Measurements from ENCODE around the gene STK33. TPM values are rescaled to one million over a fixed set of nuclear protein-coding genes. Genes with fewer than 3 reads are reported as not detected.

The STK33 gene
- total RNA-seq, 1 donor from 2014 or later: 11.5 TPM

GRCh38 chr11:8374716-8375115 is 219.3 kb downstream of the STK33 start:
- Histone ChIP-seq H3K36me3 (no peaks in the 10 kb centered on the region), H3K27ac (no peak overlapping the region), H3K9me3 (no peaks in the 10 kb centered on the region), H3K4me1 (no peaks in the 10 kb centered on the region), H3K4me3 (no peak overlapping the region), H3K27me3 (no peaks in the 10 kb centered on the region)
- TF ChIP-seq, protein P1, sequence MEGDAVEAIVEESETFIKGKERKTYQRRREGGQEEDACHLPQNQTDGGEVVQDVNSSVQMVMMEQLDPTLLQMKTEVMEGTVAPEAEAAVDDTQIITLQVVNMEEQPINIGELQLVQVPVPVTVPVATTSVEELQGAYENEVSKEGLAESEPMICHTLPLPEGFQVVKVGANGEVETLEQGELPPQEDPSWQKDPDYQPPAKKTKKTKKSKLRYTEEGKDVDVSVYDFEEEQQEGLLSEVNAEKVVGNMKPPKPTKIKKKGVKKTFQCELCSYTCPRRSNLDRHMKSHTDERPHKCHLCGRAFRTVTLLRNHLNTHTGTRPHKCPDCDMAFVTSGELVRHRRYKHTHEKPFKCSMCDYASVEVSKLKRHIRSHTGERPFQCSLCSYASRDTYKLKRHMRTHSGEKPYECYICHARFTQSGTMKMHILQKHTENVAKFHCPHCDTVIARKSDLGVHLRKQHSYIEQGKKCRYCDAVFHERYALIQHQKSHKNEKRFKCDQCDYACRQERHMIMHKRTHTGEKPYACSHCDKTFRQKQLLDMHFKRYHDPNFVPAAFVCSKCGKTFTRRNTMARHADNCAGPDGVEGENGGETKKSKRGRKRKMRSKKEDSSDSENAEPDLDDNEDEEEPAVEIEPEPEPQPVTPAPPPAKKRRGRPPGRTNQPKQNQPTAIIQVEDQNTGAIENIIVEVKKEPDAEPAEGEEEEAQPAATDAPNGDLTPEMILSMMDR (IDR thresholded peaks at IDR 0.05): no peak
- TF ChIP-seq POLR2A (IDR thresholded peaks at IDR 0.05): no peak
- no peak for TF ChIP-seq POLR2AphosphoS5 (IDR thresholded peaks at IDR 0.05; ENCODE audit: insufficient read depth in 1 of 2, low read depth in 1 of 2)
- intact Hi-C loops (cut with DNase I): no loop called here
- DNase-seq (ENCODE audit: extremely low spot score in 2 of 2): no peak

GRCh38 chr11:8373519-8374432 is 220.3 kb downstream of the STK33 start:
- DNase-seq (ENCODE audit: extremely low spot score in 2 of 2): no peak
- Histone ChIP-seq H3K36me3 (no peaks in the 10 kb centered on the region), H3K9me3 (no peaks in the 10 kb centered on the region), H3K27me3 (no peaks in the 10 kb centered on the region), H3K27ac (no peak overlapping the region), H3K4me3 (no peak overlapping the region), H3K4me1 (no peaks in the 10 kb centered on the region)
- intact Hi-C loops (cut with DNase I): no loop called here
- TF ChIP-seq POLR2AphosphoS5 (IDR thresholded peaks at IDR 0.05; ENCODE audit: insufficient read depth in 1 of 2, low read depth in 1 of 2) (no peak), POLR2A (IDR thresholded peaks at IDR 0.05) (no peak)
- TF ChIP-seq, protein P1 (IDR thresholded peaks at IDR 0.05): no peak

GRCh38 chr11:8372641-8373381 is 221.2 kb downstream of the STK33 start:
- H3K36me3 ChIP-seq: no peaks in the 10 kb centered on the region
- H3K9me3 ChIP-seq: no peaks in the 10 kb centered on the region
- intact Hi-C loops (cut with DNase I): no loop called here
- no peak overlapping the region for H3K27ac ChIP-seq
- TF ChIP-seq POLR2AphosphoS5 (IDR thresholded peaks at IDR 0.05; ENCODE audit: insufficient read depth in 1 of 2, low read depth in 1 of 2) (no peak), POLR2A (IDR thresholded peaks at IDR 0.05) (no peak)
- TF ChIP-seq, protein P1 (IDR thresholded peaks at IDR 0.05): no peak
- no peak overlapping the region for H3K4me3 ChIP-seq
- no peaks in the 10 kb centered on the region for H3K4me1 ChIP-seq
- DNase-seq (ENCODE audit: extremely low spot score in 2 of 2): no peak
- no peaks in the 10 kb centered on the region for H3K27me3 ChIP-seq

DNA sequence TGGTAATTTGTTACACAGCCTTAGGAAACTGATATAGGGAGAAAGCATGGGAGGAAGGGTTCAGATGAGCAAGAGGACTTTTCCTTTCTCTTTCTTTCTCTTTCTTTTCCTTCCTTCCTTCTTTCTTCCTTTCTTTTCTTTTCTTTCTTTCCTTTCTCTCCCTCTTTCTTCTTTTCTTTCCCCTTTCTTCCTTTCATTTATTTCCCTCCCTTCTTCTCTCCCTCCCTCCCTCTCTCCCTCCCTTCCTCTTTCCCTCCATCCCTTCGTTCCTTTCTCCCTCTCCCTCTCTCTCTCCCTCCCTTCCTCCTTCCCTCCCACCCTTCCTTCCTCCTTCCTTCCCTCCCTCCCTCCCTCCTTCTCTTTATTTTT is 222.5 kb downstream of the STK33 start:
- Histone ChIP-seq H3K9me3 (no peaks in the 10 kb centered on the region), H3K4me3 (no peak overlapping the region), H3K27me3 (no peaks in the 10 kb centered on the region), H3K36me3 (no peaks in the 10 kb centered on the region), H3K27ac (no peak overlapping the region), H3K4me1 (no peaks in the 10 kb centered on the region)
- DNase-seq (ENCODE audit: extremely low spot score in 2 of 2): no peak
- intact Hi-C loops (cut with DNase I): no loop called here
- TF ChIP-seq, protein P1 (IDR thresholded peaks at IDR 0.05): no peak
- TF ChIP-seq POLR2A (IDR thresholded peaks at IDR 0.05) (no peak), POLR2AphosphoS5 (IDR thresholded peaks at IDR 0.05; ENCODE audit: insufficient read depth in 1 of 2, low read depth in 1 of 2) (no peak)

Measured in vagina (tissue), 2 donors.